ENCODE data around the gene SAMMSON.

Gene SAMMSON

GRCh38 chr3:69970827-69971226, 28.7 kb upstream of the SAMMSON start:
- H3K4me3 ChIP-seq (ENCODE audit: low read depth, low read length), result no peak overlapping the region
- no peak for TF ChIP-seq CTCF (IDR thresholded peaks at IDR 0.05; ENCODE audit: borderline replicate concordance, insufficient read depth, low read depth, low read length)

DNA sequence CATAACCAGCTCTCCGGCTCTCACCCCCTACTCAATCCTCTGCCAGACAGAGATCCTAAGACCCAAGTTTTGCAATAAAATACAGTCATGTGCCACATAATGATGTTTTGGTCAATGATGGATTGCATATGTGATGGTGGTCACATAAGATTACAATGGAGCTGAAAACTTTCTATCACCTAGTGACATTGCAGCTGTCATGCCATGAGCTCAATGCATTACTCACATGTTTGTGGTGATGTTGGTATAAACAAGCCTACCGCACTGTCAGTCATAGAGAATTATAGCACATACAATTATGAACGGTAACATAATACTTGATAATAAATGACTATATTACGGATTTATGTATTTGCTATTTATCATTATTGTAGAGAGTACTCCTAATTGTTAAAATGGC, 26.9 kb upstream of the SAMMSON start:
- no peak overlapping the region for H3K4me3 ChIP-seq (ENCODE audit: low read depth, low read length)
- TF ChIP-seq CTCF (IDR thresholded peaks at IDR 0.05; ENCODE audit: borderline replicate concordance, insufficient read depth, low read depth, low read length), result no peak

DNA sequence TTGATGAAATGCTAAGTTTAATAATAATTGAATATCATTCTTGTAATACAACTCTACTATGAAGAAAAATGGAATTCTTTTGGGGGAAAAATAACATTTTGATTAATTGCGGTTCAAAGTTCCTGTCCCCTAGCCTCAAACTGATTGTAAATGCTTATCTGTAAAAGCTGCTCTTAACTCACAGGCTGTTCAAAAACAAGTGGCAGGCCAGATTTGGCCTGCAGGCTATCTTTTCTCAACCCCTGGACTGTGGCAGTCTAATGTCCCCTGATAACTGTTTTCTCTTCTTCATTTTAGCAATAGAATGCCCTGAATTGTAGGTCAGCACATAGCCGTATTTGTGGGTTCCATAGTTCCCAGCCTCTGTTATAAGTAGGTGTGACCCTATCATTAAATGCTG, 23.5 kb upstream of the SAMMSON start:
- TF ChIP-seq CTCF (IDR thresholded peaks at IDR 0.05; ENCODE audit: borderline replicate concordance, insufficient read depth, low read depth, low read length), result no peak
- H3K4me3 ChIP-seq (ENCODE audit: low read depth, low read length), result no peak overlapping the region

DNA sequence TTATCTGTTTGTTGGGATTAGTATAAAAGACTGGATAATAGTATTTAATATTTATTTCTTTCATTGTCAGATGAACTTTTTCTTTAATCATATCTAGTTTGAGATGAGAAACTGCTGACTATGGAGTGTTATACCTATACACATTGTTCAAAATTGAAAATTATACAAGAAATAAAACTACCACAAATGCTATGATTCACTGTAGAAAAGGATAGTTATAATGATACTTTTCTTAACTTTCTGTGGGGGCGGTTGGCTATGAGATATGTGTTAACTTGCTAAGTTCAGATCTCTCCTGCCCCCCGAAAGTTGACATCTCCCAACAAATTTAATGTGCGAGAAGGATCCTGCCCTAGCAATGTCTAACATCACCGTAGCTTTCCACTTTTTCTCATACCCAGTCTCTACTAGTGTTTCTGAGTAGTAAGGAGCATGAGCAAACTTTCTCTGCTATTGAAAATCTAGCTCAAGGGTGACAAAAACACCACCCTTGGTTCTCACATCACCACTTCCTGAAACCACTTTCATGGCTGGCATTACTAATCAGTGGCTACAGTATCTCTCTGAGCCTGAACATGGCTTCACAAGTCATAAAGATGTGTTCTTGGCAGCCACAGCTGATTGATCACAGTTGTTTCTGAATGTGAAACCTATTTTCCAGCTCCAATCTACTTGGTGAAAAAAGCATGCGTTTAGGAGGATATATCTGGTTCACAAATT, 15.8 kb upstream of the SAMMSON start:
- TF ChIP-seq CTCF (IDR thresholded peaks at IDR 0.05; ENCODE audit: borderline replicate concordance, insufficient read depth, low read depth, low read length), result no peak
- H3K4me3 ChIP-seq (ENCODE audit: low read depth, low read length), result no peak overlapping the region

- TF ChIP-seq CTCF (IDR thresholded peaks at IDR 0.05; ENCODE audit: borderline replicate concordance, insufficient read depth, low read depth, low read length), result no peak
- H3K4me3 ChIP-seq (ENCODE audit: low read depth, low read length), result no peak overlapping the region
Observed at GRCh38 chr3:69985266-69985665, 14.3 kb upstream of the SAMMSON start.

DNA sequence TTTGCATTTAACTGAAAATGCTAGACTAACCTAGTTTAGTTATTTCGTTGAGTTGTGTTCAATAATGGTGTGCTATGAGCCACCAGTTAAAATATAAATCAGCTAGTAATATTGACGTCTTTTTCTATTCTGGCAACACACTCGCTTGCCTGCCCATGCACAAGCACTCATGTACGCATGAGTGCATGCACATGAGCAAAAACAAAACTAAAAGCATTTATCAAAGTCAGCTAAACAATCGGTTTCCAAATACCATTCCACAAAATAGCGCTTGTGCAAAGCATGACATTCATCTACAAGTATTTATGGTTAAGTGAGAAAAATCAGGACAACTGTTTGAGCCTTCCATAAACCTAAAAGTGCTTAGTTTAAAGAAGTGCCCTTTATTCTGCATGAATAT, 13.1 kb upstream of the SAMMSON start:
- no peak overlapping the region for H3K4me3 ChIP-seq (ENCODE audit: low read depth, low read length)
- TF ChIP-seq CTCF (IDR thresholded peaks at IDR 0.05; ENCODE audit: borderline replicate concordance, insufficient read depth, low read depth, low read length), result no peak

DNA sequence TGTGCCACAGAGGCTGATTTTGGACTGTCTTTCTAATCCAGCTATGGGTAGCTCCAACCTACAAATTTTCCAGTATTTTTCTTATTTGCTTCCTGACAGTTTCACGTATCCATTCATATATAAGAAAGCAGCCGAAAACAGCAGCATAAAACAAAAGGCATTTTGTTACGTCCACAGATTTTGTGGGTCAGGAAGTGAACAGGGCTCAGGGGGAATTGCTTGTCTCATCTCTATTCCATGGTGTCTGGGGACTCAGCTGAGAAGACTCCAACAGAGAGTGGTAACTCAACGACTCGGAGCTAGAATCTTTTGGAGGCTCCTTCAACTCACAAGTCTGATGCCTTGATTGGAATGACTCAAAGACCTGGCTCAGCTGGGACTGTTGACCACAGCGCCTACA, 11.7 kb upstream of the SAMMSON start:
- no peak overlapping the region for H3K4me3 ChIP-seq (ENCODE audit: low read depth, low read length)
- TF ChIP-seq CTCF (IDR thresholded peaks at IDR 0.05; ENCODE audit: borderline replicate concordance, insufficient read depth, low read depth, low read length), result no peak

All from GM12875 (cell line).